ENCODE measurements around the gene CNTN4.
"Not testable (repeated sequence)": the region's sequence is repeated elsewhere in the genome, so short reads cannot be mapped to it uniquely, and the experiment has no call there.

Gene CNTN4

GRCh38 chr3:2872884-2873283, 774.2 kb downstream of the CNTN4 start:
- DNase-seq = no peak

GRCh38 chr3:2873986-2874385, 775.3 kb downstream of the CNTN4 start:
- no peak for DNase-seq

- DNase-seq = no peak
Measured at GRCh38 chr3:2875699-2876098, 777.0 kb downstream of the CNTN4 start.

GRCh38 chr3:2876362-2876761, 777.7 kb downstream of the CNTN4 start:
- no peak for DNase-seq

- DNase-seq = no peak
Measured at GRCh38 chr3:2879023-2879422, 780.4 kb downstream of the CNTN4 start.

- no peak for DNase-seq
Measured at GRCh38 chr3:2879587-2879986, 780.9 kb downstream of the CNTN4 start.

- DNase-seq = no peak
Measured at GRCh38 chr3:2880218-2880756, 781.6 kb downstream of the CNTN4 start.

- no peak for DNase-seq
Measured at GRCh38 chr3:2883283-2883682, 784.6 kb downstream of the CNTN4 start.

GRCh38 chr3:2888592-2888991, 789.9 kb downstream of the CNTN4 start:
- no peak for DNase-seq

GRCh38 chr3:2889736-2890135, 791.1 kb downstream of the CNTN4 start:
- no peak for DNase-seq

- DNase-seq = no peak
Measured at GRCh38 chr3:2896308-2896939, 797.8 kb downstream of the CNTN4 start.

- DNase-seq = no peak
Measured at GRCh38 chr3:2897821-2898220, 799.2 kb downstream of the CNTN4 start.

- DNase-seq = no peak
Measured at GRCh38 chr3:2898591-2899353, 800.1 kb downstream of the CNTN4 start.

- DNase-seq = no peak
Measured at GRCh38 chr3:2904054-2904453, 805.4 kb downstream of the CNTN4 start.

- no peak for DNase-seq
Measured at GRCh38 chr3:2908693-2909351, 810.2 kb downstream of the CNTN4 start.

GRCh38 chr3:2910997-2911396, 812.3 kb downstream of the CNTN4 start:
- DNase-seq = no peak

- DNase-seq = no peak
Measured at GRCh38 chr3:2915826-2916225, 817.2 kb downstream of the CNTN4 start.

- not testable (repeated sequence) for DNase-seq
Measured at GRCh38 chr3:2916640-2917039, 818.0 kb downstream of the CNTN4 start.

GRCh38 chr3:2920103-2920502, 821.4 kb downstream of the CNTN4 start:
- no peak for DNase-seq

- DNase-seq = no peak
Measured at GRCh38 chr3:2921452-2921851, 822.8 kb downstream of the CNTN4 start.

GRCh38 chr3:2921903-2922302, 823.2 kb downstream of the CNTN4 start:
- no peak for DNase-seq

GRCh38 chr3:2923390-2923789, 824.7 kb downstream of the CNTN4 start:
- no peak for DNase-seq

- no peak for DNase-seq
Measured at GRCh38 chr3:2927259-2927658, 828.6 kb downstream of the CNTN4 start.

GRCh38 chr3:2929574-2929973, 830.9 kb downstream of the CNTN4 start:
- DNase-seq = no peak
